PC-3 (cell line): ENCODE results near the gene LAMC2. TPM values are rescaled to one million over a fixed set of nuclear protein-coding genes. Genes with fewer than 3 reads are reported as not detected.

Source experiments
- ATAC-seq: fragments of 200-7000 bp; cut with Tn5 transposase; 2 replicates; pipeline ENCODE4 v1.9.1; 2020; ENCODE audit warnings: mild to moderate bottlenecking, moderate library complexity
- BruUV-seq: library from RNA; stranded (reverse); fragments of 400-500 nt; replicated peaks from 2 replicates; lab custom pipeline; 2021; lab: Mats Ljungman, UMichigan
- CTCF ChIA-PET: fragments of 300-600 bp; sonication (Branson Sonifier 250); formaldehyde crosslinking; loops from one replicate; lab custom pipeline; 2022; ENCODE audit warnings: antibody characterized with exemption; lab: Charles Lee
- POLR2A ChIA-PET: fragments of 300-600 bp; sonication (Branson Sonifier 250); formaldehyde crosslinking; loops from one replicate; lab custom pipeline; 2022; ENCODE audit warnings: antibody characterized with exemption; ENCODE audit not compliant: unreplicated experiment; lab: Charles Lee
- DNase-seq: peaks from one replicate; pipeline ENCODE4 v3.0.0-alpha.2; 2015
- H2AFZ ChIP-seq: fragments of 300-600 bp; sonication (generic); 2 replicates; pipeline ENCODE4 v1.6.0; 2016; ENCODE audit warnings: antibody characterized with exemption, low read length
- H3F3A ChIP-seq: fragments of 300-600 bp; sonication (generic); one replicate; pipeline ENCODE4 v1.6.0; 2017; ENCODE audit warnings: antibody characterized with exemption, low read length, control low read depth, mild to moderate bottlenecking; ENCODE audit not compliant: unreplicated experiment
- H3K27ac ChIP-seq: fragments of 300-600 bp; sonication (generic); 2 replicates; pipeline ENCODE4 v1.5.1; 2016; ENCODE audit warnings: mild to moderate bottlenecking, low read length
- H3K27me3 ChIP-seq: fragments of 300-600 bp; sonication (generic); 2 replicates; pipeline ENCODE4 v1.6.1; 2016; ENCODE audit warnings: low read length, mixed read lengths
- H3K36me3 ChIP-seq: fragments of 300-600 bp; sonication (generic); 2 replicates; pipeline ENCODE4 v1.6.1; 2016; ENCODE audit warnings: low read depth, mixed run types, low read length, mixed read lengths
- H3K4me1 ChIP-seq: fragments of 300-600 bp; sonication (generic); 2 replicates; pipeline ENCODE4 v1.5.1; 2016; ENCODE audit warnings: low read length; ENCODE audit not compliant: insufficient read depth
- H3K4me2 ChIP-seq: fragments of 300-600 bp; sonication (generic); 2 replicates; pipeline ENCODE4 v1.6.0; 2016; ENCODE audit warnings: low read length
- H3K4me3 ChIP-seq: fragments of 300-600 bp; sonication (generic); 2 replicates; pipeline ENCODE4 v1.5.1; 2016; ENCODE audit warnings: mild to moderate bottlenecking, low read length, mixed read lengths
- H3K79me2 ChIP-seq: fragments of 300-600 bp; sonication (generic); 2 replicates; pipeline ENCODE4 v1.6.1; 2017; ENCODE audit warnings: low read length, mixed read lengths
- H3K9ac ChIP-seq: fragments of 300-600 bp; sonication (generic); 2 replicates; pipeline ENCODE4 v1.6.0; 2016; ENCODE audit warnings: mild to moderate bottlenecking, low read length
- H3K9me2 ChIP-seq: fragments of 300-600 bp; sonication (generic); replicated peaks from 2 replicates; pipeline ENCODE4 v1.6.1; 2016; ENCODE audit warnings: mixed run types, low read length, mixed read lengths
- H3K9me3 ChIP-seq: fragments of 300-600 bp; sonication (generic); 2 replicates; pipeline ENCODE4 v1.6.1; 2016; ENCODE audit warnings: low read length, mixed read lengths
- H4K20me1 ChIP-seq: fragments of 300-600 bp; sonication (generic); 2 replicates; pipeline ENCODE4 v1.6.1; 2016; ENCODE audit warnings: low read length, mixed read lengths
- EZH2 ChIP-seq: fragments of 300-600 bp; sonication (generic); IDR thresholded peaks from one replicate; pipeline ENCODE4 v1.6.1; 2017; ENCODE audit warnings: antibody characterized with exemption, mild to moderate bottlenecking, low read length; ENCODE audit not compliant: unreplicated experiment
- EZH2phosphoT487 ChIP-seq: fragments of 300-600 bp; sonication (generic); IDR thresholded peaks from 2 replicates; pipeline ENCODE4 v1.6.1; 2018; ENCODE audit warnings: mild to moderate bottlenecking, antibody characterized with exemption, low read length, borderline replicate concordance
- intact Hi-C: fragments of 100-400 bp; cut with micrococcal nuclease; formaldehyde crosslinking; loops from 2 replicates; pipeline ENCODE4 v1.9.0; 2023
- total RNA-seq: library from RNA; depleted of rRNA; stranded (reverse); fragments of >200 nt; gene quantifications from 2 replicates; pipeline ENCODE4 v1.2.3, GENCODE V29; 2014
- TF ChIP-seq, protein P1 (sequence below): fragments of 300-600 bp; sonication (generic); conservative IDR thresholded peaks from 2 replicates; pipeline ENCODE4 v1.5.1; 2017; ENCODE audit warnings: antibody characterized with exemption, low read depth, mild to moderate bottlenecking, low read length

LAMC2 gene
- total RNA-seq, 1 experiment from 2014 or later: 105 TPM

DNA sequence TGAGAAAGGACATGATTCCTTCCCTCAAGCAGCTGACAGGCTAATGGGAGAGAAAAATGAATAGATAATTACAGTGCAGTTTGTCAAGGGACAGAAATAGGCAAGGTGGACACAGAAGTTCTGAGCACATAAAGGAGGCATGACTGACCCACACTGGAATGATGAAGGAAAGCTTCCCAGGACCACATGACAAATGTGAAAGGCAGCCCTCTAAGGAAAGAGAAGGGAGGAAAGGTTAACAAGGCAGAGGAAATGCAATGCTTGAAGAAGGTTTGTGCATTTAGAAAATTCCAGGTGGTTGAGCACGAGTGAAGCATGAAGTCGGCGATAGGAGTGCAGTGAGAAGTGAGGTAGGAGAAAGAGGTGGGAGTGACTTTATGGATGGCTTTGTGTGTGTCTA lies 37.4 kb downstream of the LAMC2 start:
- H3K4me2 ChIP-seq: no peak overlapping the region
- no peaks in the 10 kb centered on the region for H4K20me1 ChIP-seq
- peaks cover 41% of the 10 kb centered on the region for H3K36me3 ChIP-seq
- no peak for TF ChIP-seq EZH2phosphoT487
- TF ChIP-seq, protein P1, sequence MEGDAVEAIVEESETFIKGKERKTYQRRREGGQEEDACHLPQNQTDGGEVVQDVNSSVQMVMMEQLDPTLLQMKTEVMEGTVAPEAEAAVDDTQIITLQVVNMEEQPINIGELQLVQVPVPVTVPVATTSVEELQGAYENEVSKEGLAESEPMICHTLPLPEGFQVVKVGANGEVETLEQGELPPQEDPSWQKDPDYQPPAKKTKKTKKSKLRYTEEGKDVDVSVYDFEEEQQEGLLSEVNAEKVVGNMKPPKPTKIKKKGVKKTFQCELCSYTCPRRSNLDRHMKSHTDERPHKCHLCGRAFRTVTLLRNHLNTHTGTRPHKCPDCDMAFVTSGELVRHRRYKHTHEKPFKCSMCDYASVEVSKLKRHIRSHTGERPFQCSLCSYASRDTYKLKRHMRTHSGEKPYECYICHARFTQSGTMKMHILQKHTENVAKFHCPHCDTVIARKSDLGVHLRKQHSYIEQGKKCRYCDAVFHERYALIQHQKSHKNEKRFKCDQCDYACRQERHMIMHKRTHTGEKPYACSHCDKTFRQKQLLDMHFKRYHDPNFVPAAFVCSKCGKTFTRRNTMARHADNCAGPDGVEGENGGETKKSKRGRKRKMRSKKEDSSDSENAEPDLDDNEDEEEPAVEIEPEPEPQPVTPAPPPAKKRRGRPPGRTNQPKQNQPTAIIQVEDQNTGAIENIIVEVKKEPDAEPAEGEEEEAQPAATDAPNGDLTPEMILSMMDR: no peak
- TF ChIP-seq EZH2: no peak
- H3K4me3 ChIP-seq: no peak overlapping the region
- 0 out of 2 replicates have a peak, but pooled peaks cover 4% of the 10 kb centered on the region for H3K4me1 ChIP-seq
- no peaks in the 10 kb centered on the region for H3K9me2 ChIP-seq
- no peak overlapping the region for H3K27ac ChIP-seq
- H3K9me3 ChIP-seq: no peaks in the 10 kb centered on the region
- intact Hi-C loops: no loop called here
- H3K79me2 ChIP-seq: no peaks in the 10 kb centered on the region
- no peak overlapping the region for H3K9ac ChIP-seq
- no peak overlapping the region for H2AFZ ChIP-seq
- no peaks in the 10 kb centered on the region for H3K27me3 ChIP-seq
- ChIA-PET POLR2A (no interaction called here), CTCF (no interaction called here)
- no TSS peak for BruUV-seq
- DNase-seq: no peak
- no peak for ATAC-seq
- H3F3A ChIP-seq: no peaks in the 10 kb centered on the region

DNA sequence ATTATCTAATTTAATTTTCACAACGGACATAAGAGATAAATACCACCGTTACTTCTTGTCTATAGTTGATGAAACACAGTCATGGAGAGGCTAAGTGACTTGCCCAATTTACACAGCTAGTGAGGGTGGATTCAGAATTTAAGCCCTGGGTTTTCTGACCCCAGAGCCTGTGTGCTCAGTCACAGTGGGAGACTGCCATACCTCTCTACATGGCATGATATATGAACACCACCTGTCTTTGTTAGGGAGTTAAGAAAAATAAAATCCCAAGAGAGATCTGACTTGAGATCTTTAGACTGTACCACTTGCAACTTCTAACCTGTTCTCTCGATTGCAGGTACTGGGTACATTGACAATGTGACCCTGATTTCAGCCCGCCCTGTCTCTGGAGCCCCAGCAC lies 40.3 kb downstream of the LAMC2 start:
- H3F3A ChIP-seq: no peaks in the 10 kb centered on the region

DNA sequence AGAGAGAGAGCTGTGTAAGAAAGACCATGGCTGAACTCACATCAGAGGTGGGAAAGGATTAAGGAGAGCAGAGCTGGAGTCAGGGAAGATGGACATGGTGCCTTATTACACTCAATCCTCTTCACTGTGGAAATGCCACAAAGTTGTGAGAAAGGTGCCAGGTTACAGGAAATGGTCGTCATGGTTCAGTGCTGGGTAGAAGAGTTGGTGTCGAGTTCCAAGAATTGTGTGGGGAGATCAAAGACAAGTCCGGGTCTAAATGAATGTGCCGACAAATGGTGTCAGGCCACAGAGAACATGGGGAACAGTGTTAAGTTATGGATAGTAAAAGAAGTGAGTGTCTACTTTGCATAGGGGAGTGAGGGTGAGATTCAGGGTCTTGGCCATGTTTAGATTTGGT lies 40.9 kb downstream of the LAMC2 start:
- TF ChIP-seq EZH2 (no peak), EZH2phosphoT487 (no peak)
- TF ChIP-seq, protein P1: no peak
- ChIA-PET CTCF (interaction anchor here (0.5 kb wide), 1 partner anchor 30 kb away, joined by 3 read pairs; no protein-coding TSS in a partner anchor), POLR2A (no interaction called here)
- Histone ChIP-seq H3K9me3 (no peaks in the 10 kb centered on the region), H2AFZ (no peak overlapping the region), H3K4me1 (peaks cover 18% of the 10 kb centered on the region; the same call in 1 of the 2 replicates), H3K4me3 (no peak overlapping the region), H3K4me2 (no peak overlapping the region), H3K27me3 (no peaks in the 10 kb centered on the region), H4K20me1 (no peaks in the 10 kb centered on the region), H3K9ac (no peak overlapping the region), H3F3A (no peaks in the 10 kb centered on the region), H3K79me2 (no peaks in the 10 kb centered on the region), H3K36me3 (peaks cover 33% of the 10 kb centered on the region), H3K27ac (no peak overlapping the region), H3K9me2 (no peaks in the 10 kb centered on the region)
- intact Hi-C loops: no loop called here
- no TSS peak for BruUV-seq
- ATAC-seq (no peak), DNase-seq (no peak)

More for the DNA sequence above, 40.3 kb downstream of the LAMC2 start:
- H3K36me3 ChIP-seq: peaks cover 30% of the 10 kb centered on the region
- no peak for ATAC-seq
- H3K79me2 ChIP-seq: no peaks in the 10 kb centered on the region
- ChIA-PET POLR2A (no interaction called here), CTCF (interaction anchor here (0.6 kb wide), 1 partner anchor 9 kb away, joined by 3 read pairs; no protein-coding TSS in a partner anchor)
- TF ChIP-seq, protein P1: no peak
- TF ChIP-seq EZH2 (no peak), EZH2phosphoT487 (no peak)
- no peak overlapping the region for H3K9ac ChIP-seq
- H3K9me3 ChIP-seq: no peaks in the 10 kb centered on the region
- no peak overlapping the region for H3K4me3 ChIP-seq
- no peaks in the 10 kb centered on the region for H3K9me2 ChIP-seq
- no peak overlapping the region for H3K27ac ChIP-seq
- H3K4me1 ChIP-seq: peaks cover 18% of the 10 kb centered on the region; the same call in 1 of the 2 replicates
- no peaks in the 10 kb centered on the region for H3K27me3 ChIP-seq
- no peaks in the 10 kb centered on the region for H4K20me1 ChIP-seq
- no peak overlapping the region for H2AFZ ChIP-seq
- H3K4me2 ChIP-seq: no peak overlapping the region
- DNase-seq: no peak
- intact Hi-C loops: no loop called here
- no TSS peak for BruUV-seq
